Lower lobe of right lung (tissue), 2 donors: ENCODE measurements around the gene CNTROB. TPM values are rescaled to one million over a fixed set of nuclear protein-coding genes. Genes with fewer than 3 reads are reported as not detected.

Experiments
- ATAC-seq, 2 donors: fragments of 200-7000 bp; cut with Tn5 transposase; one replicate each; pipeline ENCODE4 v1.9.1; 2020 to 2022; ENCODE audit warnings: mild to moderate bottlenecking in 2 of 2, moderate library complexity in 2 of 2
- DNase-seq: peaks from one replicate; pipeline ENCODE4 v3.0.0-alpha.2; 2020
- H3K27ac ChIP-seq: fragments of 200-600 bp; one replicate; pipeline ENCODE4 v1.8.0; 2022
- H3K27me3 ChIP-seq: fragments of 200-600 bp; one replicate; pipeline ENCODE4 v1.8.0; 2022; ENCODE audit warnings: low read depth
- H3K36me3 ChIP-seq: fragments of 200-600 bp; one replicate; pipeline ENCODE4 v1.8.0; 2022; ENCODE audit warnings: mild to moderate bottlenecking
- H3K4me1 ChIP-seq: fragments of 200-600 bp; one replicate; pipeline ENCODE4 v1.8.0; 2022
- H3K4me3 ChIP-seq: fragments of 200-600 bp; one replicate; pipeline ENCODE4 v1.8.0; 2022; ENCODE audit warnings: mild to moderate bottlenecking
- H3K9me3 ChIP-seq: fragments of 200-600 bp; one replicate; pipeline ENCODE4 v1.8.0; 2022
- CTCF ChIP-seq: fragments of 200-600 bp; IDR thresholded peaks from one replicate; pipeline ENCODE4 v1.8.0; 2022; ENCODE audit warnings: antibody characterized with exemption, mild to moderate bottlenecking
- intact Hi-C: fragments of 100-400 bp; cut with DNase I; formaldehyde crosslinking; loops from one replicate; pipeline ENCODE4 v1.11.0; 2022
- total RNA-seq: library from RNA; stranded (reverse); fragmentation: NEBNext Ultra II Directional; extraction: Animal tissue kit (Norgen Biotek cat#: 25700); gene quantifications from one replicate; pipeline ENCODE4 v1.2.1, GENCODE V29; 2021
- donor health status: DM: no; HTN: yes; CAD: no; lungs with severe emphysema.

Gene CNTROB
- total RNA-seq, 1 donor from 2014 or later: 56.2 TPM

GRCh38 chr17:7888184-7888920 is 43.7 kb upstream of the CNTROB start, which contains the start of gene CHD3:
Gene CHD3 (plus strand): TSS chr17:7888789. CDS start chr17:7889001, 212 bp downstream.
- intact Hi-C loops: no loop called here
- no peak for DNase-seq
- H3K4me3 ChIP-seq: peak within 1 kb of the TSS; percentile 93

GRCh38 chr17:7889166-7889955 is 42.6 kb upstream of the CNTROB start:
- H3K4me3 ChIP-seq: peak overlapping the region; percentile 15
- DNase-seq (peak; percentile 97), ATAC-seq (peak; percentile 82 to 83)
- intact Hi-C loops: no loop called here
- no peaks in the 10 kb centered on the region for H3K9me3 ChIP-seq
- H3K36me3 ChIP-seq: peaks cover 43% of the 10 kb centered on the region
- no peaks in the 10 kb centered on the region for H3K27me3 ChIP-seq
- TF ChIP-seq CTCF: peak; percentile 53
- peak overlapping the region; percentile 92 for H3K27ac ChIP-seq
- H3K4me1 ChIP-seq: peaks cover 46% of the 10 kb centered on the region

More at GRCh38 chr17:7888184-7888920, 43.7 kb upstream of the CNTROB start, which contains the start of gene CHD3:
- no peaks in the 10 kb centered on the region for H3K9me3 ChIP-seq
- peaks cover 49% of the 10 kb centered on the region for H3K4me1 ChIP-seq
- peak within 1 kb of the TSS; percentile 92 for H3K27ac ChIP-seq
- H3K27me3 ChIP-seq: no peaks in the 10 kb centered on the region
- peaks cover 32% of the 10 kb centered on the region for H3K36me3 ChIP-seq
- peak; percentile 47 to 52 for ATAC-seq
- no peak for TF ChIP-seq CTCF

GRCh38 chr17:7893187-7893880 is 38.7 kb upstream of the CNTROB start:
- H3K36me3 ChIP-seq: peaks cover 79% of the 10 kb centered on the region
- no peak overlapping the region for H3K27ac ChIP-seq
- no peak overlapping the region for H3K4me3 ChIP-seq
- no peak for DNase-seq
- H3K4me1 ChIP-seq: peaks cover 20% of the 10 kb centered on the region
- H3K27me3 ChIP-seq: no peaks in the 10 kb centered on the region
- intact Hi-C loops: no loop called here
- no peaks in the 10 kb centered on the region for H3K9me3 ChIP-seq
- ATAC-seq: no peak
- TF ChIP-seq CTCF: no peak

- Histone ChIP-seq H3K27ac (no peak overlapping the region), H3K9me3 (no peaks in the 10 kb centered on the region), H3K27me3 (no peaks in the 10 kb centered on the region), H3K4me3 (no peak overlapping the region), H3K4me1 (peaks cover 11% of the 10 kb centered on the region), H3K36me3 (peaks cover 88% of the 10 kb centered on the region)
- intact Hi-C loops: no loop called here
- no peak for ATAC-seq
- TF ChIP-seq CTCF: no peak
- DNase-seq: no peak
Observed at GRCh38 chr17:7894226-7894625, 37.8 kb upstream of the CNTROB start.

- no peak for TF ChIP-seq CTCF
- Histone ChIP-seq H3K9me3 (no peaks in the 10 kb centered on the region), H3K4me1 (peaks cover 5% of the 10 kb centered on the region), H3K27ac (no peak overlapping the region), H3K36me3 (peaks cover 95% of the 10 kb centered on the region), H3K4me3 (no peak overlapping the region), H3K27me3 (no peaks in the 10 kb centered on the region)
- DNase-seq (no peak), ATAC-seq (no peak)
- intact Hi-C loops: no loop called here
Observed at GRCh38 chr17:7894866-7895265, 37.1 kb upstream of the CNTROB start.
